Skeletal muscle satellite cell (primary cell): Measurements from ENCODE around the gene WDFY2.
"Not testable (repeated sequence)": the region's sequence is repeated elsewhere in the genome, so short reads cannot be mapped to it uniquely, and the experiment has no call there.

Experiments used
- H3K27me3 ChIP-seq: 2 replicates; pipeline ENCODE4 v1.7.0; 2013; ENCODE audit warnings: low read length; ENCODE audit not compliant: control insufficient read depth, insufficient read depth
- H3K36me3 ChIP-seq: 2 replicates; pipeline ENCODE4 v1.7.0; 2013; ENCODE audit warnings: mild to moderate bottlenecking, control low read depth, low read length; ENCODE audit not compliant: insufficient read depth
- H3K4me1 ChIP-seq: 2 replicates; pipeline ENCODE4 v1.7.0; 2013; ENCODE audit warnings: low read length; ENCODE audit not compliant: control insufficient read depth, insufficient read depth
- H3K4me2 ChIP-seq: 2 replicates; pipeline ENCODE4 v1.7.0; 2013; ENCODE audit warnings: mild to moderate bottlenecking, low read length
- H3K4me3 ChIP-seq: 2 replicates; pipeline ENCODE4 v1.7.0; 2013; ENCODE audit warnings: low read length
- H3K9ac ChIP-seq: 2 replicates; pipeline ENCODE4 v1.7.0; 2013; ENCODE audit warnings: mild to moderate bottlenecking, low read depth, low read length, moderate library complexity
- H3K9me3 ChIP-seq: replicated peaks from 2 replicates; pipeline ENCODE4 v1.7.0; 2013; ENCODE audit warnings: mild to moderate bottlenecking, control low read depth, low read length

The WDFY2 gene

GRCh38 chr13:51569001-51569400 lies 15.3 kb upstream of the WDFY2 start:
- not testable (repeated sequence) for H3K4me3 ChIP-seq, H3K4me2 ChIP-seq, H3K9me3 ChIP-seq, H3K27me3 ChIP-seq, H3K4me1 ChIP-seq, H3K36me3 ChIP-seq, H3K9ac ChIP-seq

GRCh38 chr13:51576754-51577153 lies 7.5 kb upstream of the WDFY2 start:
- no peak overlapping the region for H3K4me3 ChIP-seq
- no peaks in the 10 kb centered on the region for H3K27me3 ChIP-seq
- no peak overlapping the region for H3K9ac ChIP-seq
- H3K9me3 ChIP-seq: no peaks in the 10 kb centered on the region
- H3K4me1 ChIP-seq: no peaks in the 10 kb centered on the region
- H3K4me2 ChIP-seq: no peak overlapping the region
- H3K36me3 ChIP-seq: no peaks in the 10 kb centered on the region

- no peaks in the 10 kb centered on the region for H3K4me1 ChIP-seq
- no peaks in the 10 kb centered on the region for H3K9me3 ChIP-seq
- no peak overlapping the region for H3K4me3 ChIP-seq
- no peaks in the 10 kb centered on the region for H3K36me3 ChIP-seq
- no peak overlapping the region for H3K4me2 ChIP-seq
- H3K27me3 ChIP-seq: no peaks in the 10 kb centered on the region
- H3K9ac ChIP-seq: no peak overlapping the region
Observed at GRCh38 chr13:51577690-51578089, 6.6 kb upstream of the WDFY2 start.

- Histone ChIP-seq H3K4me3 (no peak overlapping the region), H3K27me3 (no peaks in the 10 kb centered on the region), H3K9me3 (no peaks in the 10 kb centered on the region), H3K9ac (no peak overlapping the region), H3K36me3 (no peaks in the 10 kb centered on the region), H3K4me1 (peaks cover 7% of the 10 kb centered on the region), H3K4me2 (no peak overlapping the region)
Observed at GRCh38 chr13:51579676-51580075, 4.6 kb upstream of the WDFY2 start.

GRCh38 chr13:51581148-51581820 lies 3.0 kb upstream of the WDFY2 start:
- H3K4me2 ChIP-seq: no peak overlapping the region
- H3K4me3 ChIP-seq: no peak overlapping the region
- no peaks in the 10 kb centered on the region for H3K9me3 ChIP-seq
- no peaks in the 10 kb centered on the region for H3K36me3 ChIP-seq
- H3K9ac ChIP-seq: no peak overlapping the region
- H3K4me1 ChIP-seq: peaks cover 7% of the 10 kb centered on the region
- H3K27me3 ChIP-seq: no peaks in the 10 kb centered on the region

- H3K4me2 ChIP-seq: peak overlapping the region; percentile 82
- peak overlapping the region; percentile 69 for H3K4me3 ChIP-seq
- H3K4me1 ChIP-seq: peaks cover 28% of the 10 kb centered on the region
- H3K9me3 ChIP-seq: no peaks in the 10 kb centered on the region
- H3K9ac ChIP-seq: peak overlapping the region; percentile 70
- no peaks in the 10 kb centered on the region for H3K36me3 ChIP-seq
- H3K27me3 ChIP-seq: no peaks in the 10 kb centered on the region
Observed at GRCh38 chr13:51583469-51583874, 790 bp upstream of the WDFY2 start.

GRCh38 chr13:51584731-51585672 lies 740 bp downstream of the WDFY2 start:
- H3K27me3 ChIP-seq: no peaks in the 10 kb centered on the region
- peak overlapping the region; percentile 95 for H3K9ac ChIP-seq
- peaks cover 43% of the 10 kb centered on the region for H3K4me1 ChIP-seq
- H3K9me3 ChIP-seq: no peaks in the 10 kb centered on the region
- no peaks in the 10 kb centered on the region for H3K36me3 ChIP-seq
- H3K4me3 ChIP-seq: peak overlapping the region; percentile 87
- peak overlapping the region; percentile 81 for H3K4me2 ChIP-seq

- Histone ChIP-seq H3K36me3 (no peaks in the 10 kb centered on the region), H3K4me3 (peak overlapping the region; percentile 87), H3K9ac (peak overlapping the region; percentile 95), H3K27me3 (no peaks in the 10 kb centered on the region), H3K4me2 (peak overlapping the region; percentile 81), H3K4me1 (peaks cover 50% of the 10 kb centered on the region), H3K9me3 (no peaks in the 10 kb centered on the region)
Observed at GRCh38 chr13:51585696-51586095, 1.4 kb downstream of the WDFY2 start.

- Histone ChIP-seq H3K36me3 (no peaks in the 10 kb centered on the region), H3K9me3 (no peaks in the 10 kb centered on the region), H3K4me2 (peak overlapping the region; percentile 81), H3K27me3 (no peaks in the 10 kb centered on the region), H3K4me3 (peak overlapping the region; percentile 87), H3K4me1 (peaks cover 63% of the 10 kb centered on the region), H3K9ac (no peak overlapping the region)
Observed at GRCh38 chr13:51587372-51587771, 3.1 kb downstream of the WDFY2 start.

GRCh38 chr13:51588406-51588949 lies 4.2 kb downstream of the WDFY2 start:
- Histone ChIP-seq H3K9ac (peak overlapping the region; percentile 4), H3K27me3 (no peaks in the 10 kb centered on the region), H3K4me1 (peaks cover 59% of the 10 kb centered on the region), H3K4me2 (peak overlapping the region; percentile 81), H3K9me3 (no peaks in the 10 kb centered on the region), H3K36me3 (no peaks in the 10 kb centered on the region), H3K4me3 (peak overlapping the region; percentile 15)

GRCh38 chr13:51589793-51590192 lies 5.5 kb downstream of the WDFY2 start:
- H3K36me3 ChIP-seq: no peaks in the 10 kb centered on the region

More at GRCh38 chr13:51589793-51590192, 5.5 kb downstream of the WDFY2 start:
- Histone ChIP-seq H3K9me3 (no peaks in the 10 kb centered on the region), H3K9ac (peak overlapping the region; percentile 42), H3K4me1 (peaks cover 56% of the 10 kb centered on the region), H3K4me3 (peak overlapping the region; percentile 39), H3K4me2 (peak overlapping the region; percentile 81), H3K27me3 (no peaks in the 10 kb centered on the region)
